Neural cell (in vitro differentiated cells): ENCODE results near the gene AKR1C3. TPM values are rescaled to one million over a fixed set of nuclear protein-coding genes. Genes with fewer than 3 reads are reported as not detected.

Experiments
- H2AFZ ChIP-seq: fragments of 200-600, 300-800 bp; sonication (generic), shearing (Covaris generic); 2 replicates; pipeline ENCODE4 v1.6.0; 2014; ENCODE audit warnings: low read depth, mild to moderate bottlenecking, antibody characterized with exemption, low read length, moderate library complexity
- H3F3A ChIP-seq: fragments of 200-600 bp; shearing (Covaris generic); 2 replicates; pipeline ENCODE4 v1.6.1; 2016; ENCODE audit warnings: mild to moderate bottlenecking, moderate library complexity, mixed read lengths, antibody characterized with exemption, low read length; ENCODE audit not compliant: insufficient read depth, poor library complexity, severe bottlenecking
- H3K27ac ChIP-seq: fragments of 200-600, 300-800 bp; sonication (generic), shearing (Covaris generic); 2 replicates; pipeline ENCODE4 v1.5.1; 2014; ENCODE audit warnings: mild to moderate bottlenecking, low read length, moderate library complexity
- H3K27me3 ChIP-seq: fragments of 300-800, 200-600 bp; sonication (generic), shearing (Covaris generic); 2 replicates; pipeline ENCODE4 v1.6.0; 2014; ENCODE audit warnings: mild to moderate bottlenecking, low read depth, low read length, moderate library complexity; ENCODE audit not compliant: insufficient read depth
- H3K36me3 ChIP-seq: fragments of 300-800, 200-600 bp; sonication (generic), shearing (Covaris generic); 2 replicates; pipeline ENCODE4 v1.5.1; 2014; ENCODE audit warnings: mild to moderate bottlenecking, antibody characterized with exemption, low read length, moderate library complexity; ENCODE audit not compliant: insufficient read depth
- H3K4me2 ChIP-seq: fragments of 300-800, 200-600 bp; sonication (generic), shearing (Covaris generic); 2 replicates; pipeline ENCODE4 v1.6.0; 2014; ENCODE audit warnings: mild to moderate bottlenecking, low read length
- H3K4me3 ChIP-seq: fragments of 300-800, 200-600 bp; sonication (generic), shearing (Covaris generic); 2 replicates; pipeline ENCODE4 v1.5.1; 2014; ENCODE audit warnings: mild to moderate bottlenecking, low read length, moderate library complexity
- H3K79me2 ChIP-seq: fragments of 200-600 bp; shearing (Covaris generic); replicated peaks from 2 replicates; pipeline ENCODE4 v1.6.0; 2014; ENCODE audit warnings: mild to moderate bottlenecking, low read length, moderate library complexity; ENCODE audit not compliant: insufficient read depth
- H3K9ac ChIP-seq: fragments of 300-800, 200-600 bp; sonication (generic), shearing (Covaris generic); 2 replicates; pipeline ENCODE4 v1.6.1; 2016; ENCODE audit warnings: mild to moderate bottlenecking, low read length, mixed read lengths
- H3K9me2 ChIP-seq: fragments of 200-600 bp; shearing (Covaris generic); 2 replicates; pipeline ENCODE4 v1.6.1; 2016; ENCODE audit warnings: mild to moderate bottlenecking, low read length, mixed read lengths; ENCODE audit not compliant: insufficient read depth
- H3K9me3 ChIP-seq: fragments of 200-600, 300-800 bp; sonication (generic), shearing (Covaris generic); 2 replicates; pipeline ENCODE4 v1.6.1; 2016; ENCODE audit warnings: mild to moderate bottlenecking, mixed run types, low read length, moderate library complexity, mixed read lengths
- H4K20me1 ChIP-seq: fragments of 200-600 bp; shearing (Covaris generic); 2 replicates; pipeline ENCODE4 v1.6.1; 2016; ENCODE audit warnings: mild to moderate bottlenecking, mixed run types; ENCODE audit not compliant: insufficient read depth
- CTCF ChIP-seq: fragments of 450-650 bp; IDR thresholded peaks from 2 replicates; pipeline ENCODE4 v1.5.1; 2014; ENCODE audit warnings: antibody characterized with exemption, mild to moderate bottlenecking, moderate library complexity; ENCODE audit not compliant: poor library complexity, severe bottlenecking
- EP300 ChIP-seq: fragments of 450-650 bp; conservative IDR thresholded peaks from 2 replicates; pipeline ENCODE4 v1.6.1; 2014; ENCODE audit warnings: antibody characterized with exemption, mild to moderate bottlenecking, moderate library complexity; ENCODE audit not compliant: poor library complexity, severe bottlenecking
- EZH2 ChIP-seq: fragments of 200-600, 300-800 bp; shearing (Covaris generic), sonication (generic); IDR thresholded peaks from 2 replicates; pipeline ENCODE4 v1.6.1; 2014; ENCODE audit warnings: antibody characterized with exemption, low read length, borderline replicate concordance, mild to moderate bottlenecking; ENCODE audit not compliant: insufficient read depth, poor library complexity, severe bottlenecking
- MXI1 ChIP-seq: fragments of 450-650 bp; conservative IDR thresholded peaks from 2 replicates; pipeline ENCODE4 v1.6.1; 2014; ENCODE audit warnings: antibody characterized with exemption, mild to moderate bottlenecking; ENCODE audit not compliant: poor library complexity, severe bottlenecking
- POLR2AphosphoS5 ChIP-seq: IDR thresholded peaks from 2 replicates; pipeline ENCODE4 v1.6.1; 2012
- RAD21 ChIP-seq: fragments of 450-650 bp; conservative IDR thresholded peaks from 2 replicates; pipeline ENCODE4 v1.6.1; 2014; ENCODE audit warnings: antibody characterized with exemption, mild to moderate bottlenecking, moderate library complexity
- REST ChIP-seq: IDR thresholded peaks from 2 replicates; pipeline ENCODE4 v1.6.1; 2012; ENCODE audit warnings: borderline replicate concordance
- SMC3 ChIP-seq: fragments of 450-650 bp; conservative IDR thresholded peaks from 2 replicates; pipeline ENCODE4 v1.6.1; 2014; ENCODE audit warnings: antibody characterized with exemption, mild to moderate bottlenecking, moderate library complexity; ENCODE audit not compliant: poor library complexity
- TAF1 ChIP-seq: IDR thresholded peaks from 2 replicates; pipeline ENCODE4 v1.6.1; 2012; ENCODE audit warnings: low read depth
- polyA plus RNA-seq: library from polyadenylated mRNA; depleted of rRNA; stranded (reverse); fragments of >200 nt; gene quantifications from 2 replicates; pipeline ENCODE4 v1.2.3, GENCODE V29; 2014

AKR1C3 gene
- polyA plus RNA-seq, 1 donor from 2014 or later, result 2.7 TPM

DNA sequence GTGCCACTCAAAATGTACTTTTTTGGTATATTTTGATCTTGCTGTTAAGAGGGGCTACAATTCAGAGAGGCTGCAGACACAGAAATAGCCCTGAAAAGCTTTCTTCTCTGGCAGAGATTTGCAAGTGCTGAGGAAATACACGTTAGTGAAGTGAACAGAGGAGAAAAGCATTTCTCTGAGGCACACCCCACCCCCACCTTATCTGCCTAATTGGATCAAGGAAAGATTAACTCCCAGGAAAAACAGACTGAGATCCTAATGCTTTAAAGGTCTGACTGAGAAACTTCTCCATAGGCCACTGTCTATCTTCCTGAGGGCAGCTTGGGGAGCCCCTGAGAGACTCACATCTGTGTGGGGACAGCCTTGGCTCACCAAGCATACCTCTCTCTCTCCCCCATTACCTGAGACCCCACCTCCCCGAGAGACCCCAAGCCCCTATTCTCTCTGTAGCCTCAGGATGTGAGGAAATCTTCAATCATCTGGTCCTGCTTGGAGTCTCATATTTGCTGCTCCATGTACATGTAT is 14.8 kb upstream of the AKR1C3 start:
- Histone ChIP-seq H3K27ac (no peak overlapping the region), H3K9ac (no peak overlapping the region), H3K4me2 (no peak overlapping the region), H3K4me3 (no peak overlapping the region), H4K20me1 (no peaks in the 10 kb centered on the region), H3K79me2 (no peaks in the 10 kb centered on the region), H2AFZ (no peak overlapping the region), H3K27me3 (no peaks in the 10 kb centered on the region), H3F3A (no peaks in the 10 kb centered on the region), H3K9me2 (no peaks in the 10 kb centered on the region), H3K36me3 (no peaks in the 10 kb centered on the region), H3K9me3 (no peaks in the 10 kb centered on the region)
- no peak for TF ChIP-seq RAD21
- TF ChIP-seq SMC3, result no peak
- no peak for TF ChIP-seq TAF1
- TF ChIP-seq POLR2AphosphoS5, result no peak
- no peak for TF ChIP-seq MXI1
- no peak for TF ChIP-seq EZH2
- no peak for TF ChIP-seq EP300
- TF ChIP-seq REST, result no peak
- no peak for TF ChIP-seq CTCF

DNA sequence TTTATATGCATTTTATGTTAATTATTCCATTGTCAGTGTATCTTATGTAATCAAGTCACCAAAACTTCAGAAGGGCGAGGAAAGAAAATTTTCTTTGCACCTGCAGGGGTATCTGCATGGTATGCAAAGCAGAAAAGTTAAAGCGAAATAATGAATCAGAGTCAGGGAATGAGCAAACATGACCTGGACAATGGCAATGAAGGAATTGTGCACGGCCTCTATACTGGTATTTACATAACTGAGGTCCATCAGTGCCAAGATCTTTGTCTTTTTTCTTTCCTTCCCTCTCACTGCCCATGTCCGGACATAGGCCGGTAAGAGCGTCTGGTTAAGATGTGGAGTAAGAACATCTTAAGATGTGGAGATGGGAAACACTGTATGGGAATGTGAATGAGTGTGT is 14.4 kb upstream of the AKR1C3 start:
- Histone ChIP-seq H3K9me2 (no peaks in the 10 kb centered on the region), H3K79me2 (no peaks in the 10 kb centered on the region), H3K9me3 (no peaks in the 10 kb centered on the region), H3K36me3 (no peaks in the 10 kb centered on the region), H3K4me3 (no peak overlapping the region), H3K4me2 (no peak overlapping the region), H3K27me3 (no peaks in the 10 kb centered on the region), H3K9ac (no peak overlapping the region), H3F3A (no peaks in the 10 kb centered on the region), H3K27ac (no peak overlapping the region), H2AFZ (no peak overlapping the region), H4K20me1 (no peaks in the 10 kb centered on the region)
- TF ChIP-seq MXI1 (no peak), POLR2AphosphoS5 (no peak)

DNA sequence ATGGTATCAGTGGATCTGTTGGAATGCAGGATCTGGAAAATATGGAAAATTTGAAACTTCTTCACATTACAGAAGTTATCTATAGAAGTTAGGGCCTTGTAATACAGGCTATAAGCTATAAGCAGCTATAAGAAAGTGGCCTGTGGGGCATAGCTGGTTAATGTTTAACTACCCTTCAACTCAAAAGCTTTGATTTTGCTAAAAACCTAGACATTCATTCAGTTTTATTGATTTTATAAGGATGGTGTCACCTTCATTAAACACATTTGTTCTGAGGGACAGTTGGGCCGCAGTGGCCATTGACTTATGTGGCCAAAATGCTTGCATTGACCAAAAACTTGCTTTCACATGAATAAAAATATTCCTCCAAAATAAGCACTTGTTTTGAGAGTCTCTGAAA is 13.1 kb upstream of the AKR1C3 start:
- H3K4me3 ChIP-seq, result no peak overlapping the region
- H3K4me2 ChIP-seq, result no peak overlapping the region
- TF ChIP-seq RAD21, result no peak
- no peak for TF ChIP-seq MXI1
- no peak for TF ChIP-seq REST
- no peak for TF ChIP-seq POLR2AphosphoS5
- TF ChIP-seq CTCF, result no peak
- no peak for TF ChIP-seq SMC3
- TF ChIP-seq EZH2, result no peak
- TF ChIP-seq TAF1, result no peak
- no peaks in the 10 kb centered on the region for H3K9me3 ChIP-seq
- no peaks in the 10 kb centered on the region for H4K20me1 ChIP-seq
- H3K27ac ChIP-seq, result no peak overlapping the region
- H3K9ac ChIP-seq, result no peak overlapping the region
- no peaks in the 10 kb centered on the region for H3K36me3 ChIP-seq
- H3K9me2 ChIP-seq, result no peaks in the 10 kb centered on the region
- no peak overlapping the region for H2AFZ ChIP-seq
- H3K27me3 ChIP-seq, result no peaks in the 10 kb centered on the region
- no peaks in the 10 kb centered on the region for H3K79me2 ChIP-seq
- no peaks in the 10 kb centered on the region for H3F3A ChIP-seq
